Breast epithelium (tissue), 4 donors: ENCODE data around the gene NR4A3. TPM values are rescaled to one million over a fixed set of nuclear protein-coding genes. Genes with fewer than 3 reads are reported as not detected.

Experiments used
- DNase-seq, 2 donors: peaks; one replicate each; pipeline ENCODE4 v3.0.0-alpha.2; 2019; ENCODE audit warnings: low spot score in 2 of 2
- H3K27ac ChIP-seq, 2 donors: fragments of 200-600 bp; sonication (generic) in 1 of 2; one replicate each; pipeline ENCODE4 v1.5.1; 2016 to 2019; ENCODE audit warnings: mild to moderate bottlenecking in 1 of 2
- H3K27me3 ChIP-seq, 2 donors: fragments of 200-600 bp; sonication (generic) in 1 of 2; one replicate each; pipeline versions ENCODE4 v1.5.1 to v1.6.0; 2017 to 2019; ENCODE audit warnings: control low read depth in 1 of 2, mild to moderate bottlenecking in 1 of 2
- H3K36me3 ChIP-seq: fragments of 200-600 bp; one replicate; pipeline ENCODE4 v1.5.1; 2019
- H3K4me1 ChIP-seq, 2 donors: fragments of 200-600 bp; sonication (generic); one replicate each; pipeline ENCODE4 v1.5.1; 2016 to 2019; ENCODE audit warnings: control low read depth in 1 of 2
- H3K4me3 ChIP-seq, 3 donors: fragments of 200-600 bp; sonication (generic); 1 replicate in 2 of 3; 2 replicates in 1 of 3; pipeline ENCODE4 v1.5.1; 2016 to 2019; ENCODE audit warnings: mild to moderate bottlenecking in 3 of 3, moderate library complexity in 2 of 3
- H3K9me3 ChIP-seq, 2 donors: fragments of 200-600 bp; sonication (generic) in 1 of 2; one replicate each; pipeline ENCODE4 v1.5.1; 2016 to 2019; ENCODE audit warnings: control low read depth in 1 of 2
- CTCF ChIP-seq, 3 donors: fragments of 450-650 bp; IDR thresholded peaks; one replicate each; pipeline ENCODE4 v1.5.1; 2016 to 2017; ENCODE audit warnings: antibody characterized with exemption in 3 of 3, mild to moderate bottlenecking in 3 of 3, moderate library complexity in 3 of 3
- POLR2A ChIP-seq: fragments of 450-650 bp; IDR thresholded peaks from one replicate; pipeline ENCODE4 v1.6.1; 2016; ENCODE audit warnings: antibody characterized with exemption, mild to moderate bottlenecking, moderate library complexity
- POLR2AphosphoS5 ChIP-seq, 3 donors: sonication (generic); formaldehyde crosslinking; IDR thresholded peaks; one replicate each; pipeline ENCODE4 v1.6.1; 2017; ENCODE audit warnings: antibody characterized with exemption in 3 of 3
- intact Hi-C: fragments of 100-400 bp; cut with DNase I; formaldehyde crosslinking; loops from one replicate; pipeline ENCODE4 v1.15.1; 2023; ENCODE audit warnings: low total_unique reads
- total RNA-seq, 3 donors: library from RNA; depleted of rRNA; stranded (reverse); fragments of >200 nt; gene quantifications; one replicate each; pipeline ENCODE4 v1.1.0, GENCODE V29; 2016

Gene NR4A3
- total RNA-seq, 3 donors from 2014 or later, result 1.3 to 34.1 (median 4.9) TPM

- intact Hi-C loops, result no loop called here
- no peaks in the 10 kb centered on the region for H3K4me1 ChIP-seq
- DNase-seq, result no peak
- no peaks in the 10 kb centered on the region for H3K9me3 ChIP-seq
- H3K27me3 ChIP-seq, result no peaks in the 10 kb centered on the region
- H3K27ac ChIP-seq, result no peak overlapping the region
- no peaks in the 10 kb centered on the region for H3K36me3 ChIP-seq
- H3K4me3 ChIP-seq, result no peak overlapping the region
- no peak for TF ChIP-seq POLR2A
- TF ChIP-seq POLR2AphosphoS5 (IDR thresholded peaks at IDR 0.05), result no peak
- TF ChIP-seq CTCF (IDR thresholded peaks at IDR 0.05), result no peak
Observed at GRCh38 chr9:99867536-99867935, 45.9 kb downstream of the NR4A3 start.

GRCh38 chr9:99867968-99868367, 46.3 kb downstream of the NR4A3 start:
- Histone ChIP-seq H3K36me3 (no peaks in the 10 kb centered on the region), H3K9me3 (no peaks in the 10 kb centered on the region), H3K4me1 (no peaks in the 10 kb centered on the region), H3K4me3 (no peak overlapping the region), H3K27me3 (no peaks in the 10 kb centered on the region), H3K27ac (no peak overlapping the region)
- intact Hi-C loops, result no loop called here
- no peak for DNase-seq
- no peak for TF ChIP-seq POLR2A
- TF ChIP-seq POLR2AphosphoS5 (IDR thresholded peaks at IDR 0.05), result no peak
- TF ChIP-seq CTCF (IDR thresholded peaks at IDR 0.05), result no peak

DNA sequence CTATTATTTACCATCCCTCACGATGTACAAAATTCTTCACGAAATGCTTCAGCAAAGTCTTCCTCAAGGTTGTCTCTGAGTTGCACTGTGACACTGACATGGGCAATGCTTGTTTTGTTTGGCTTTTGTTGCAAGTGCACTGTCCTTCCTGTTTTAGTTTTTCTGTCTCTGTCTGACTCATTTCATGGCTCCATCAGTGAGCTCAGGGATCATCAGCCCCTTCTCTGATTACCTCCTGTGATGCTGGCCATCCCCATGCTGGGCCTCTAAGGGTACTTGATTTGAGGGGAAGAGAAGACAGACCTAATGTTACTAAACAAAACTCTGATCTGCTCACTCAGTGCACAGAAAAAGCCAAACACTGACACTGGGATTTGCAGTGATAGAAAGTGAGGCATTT, 47.2 kb downstream of the NR4A3 start:
- no peaks in the 10 kb centered on the region for H3K9me3 ChIP-seq
- no peak for TF ChIP-seq POLR2A
- no peak for TF ChIP-seq POLR2AphosphoS5 (IDR thresholded peaks at IDR 0.05)
- no peak for TF ChIP-seq CTCF (IDR thresholded peaks at IDR 0.05)
- no peaks in the 10 kb centered on the region for H3K27me3 ChIP-seq
- H3K4me1 ChIP-seq, result no peaks in the 10 kb centered on the region
- DNase-seq, result no peak
- no peaks in the 10 kb centered on the region for H3K36me3 ChIP-seq
- no peak overlapping the region for H3K4me3 ChIP-seq
- no peak overlapping the region for H3K27ac ChIP-seq
- intact Hi-C loops, result no loop called here

DNA sequence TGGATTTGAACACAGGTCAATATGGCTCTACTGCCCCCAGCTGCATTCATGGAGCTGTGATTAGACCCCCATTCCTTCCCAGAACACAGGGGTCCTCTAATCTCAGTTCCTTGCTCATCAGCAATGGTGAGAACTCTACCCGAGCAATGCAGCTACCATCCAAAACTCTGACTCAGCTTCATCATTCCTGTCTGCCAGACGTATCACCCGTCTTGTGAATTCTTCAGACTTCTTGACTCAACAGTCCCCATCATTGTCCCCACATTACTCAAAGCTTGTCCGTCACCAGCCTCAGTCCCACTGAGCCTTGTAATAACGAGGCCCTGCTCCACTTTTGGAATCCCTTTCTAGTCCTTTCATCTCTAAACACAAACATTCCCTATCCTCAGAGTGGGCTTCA, 48.4 kb downstream of the NR4A3 start:
- Histone ChIP-seq H3K27me3 (no peaks in the 10 kb centered on the region), H3K4me1 (no peaks in the 10 kb centered on the region), H3K27ac (no peak overlapping the region), H3K9me3 (no peaks in the 10 kb centered on the region), H3K36me3 (no peaks in the 10 kb centered on the region), H3K4me3 (no peak overlapping the region)
- DNase-seq, result no peak
- TF ChIP-seq CTCF (IDR thresholded peaks at IDR 0.05), result no peak
- no peak for TF ChIP-seq POLR2AphosphoS5 (IDR thresholded peaks at IDR 0.05)
- no peak for TF ChIP-seq POLR2A
- intact Hi-C loops, result no loop called here

DNA sequence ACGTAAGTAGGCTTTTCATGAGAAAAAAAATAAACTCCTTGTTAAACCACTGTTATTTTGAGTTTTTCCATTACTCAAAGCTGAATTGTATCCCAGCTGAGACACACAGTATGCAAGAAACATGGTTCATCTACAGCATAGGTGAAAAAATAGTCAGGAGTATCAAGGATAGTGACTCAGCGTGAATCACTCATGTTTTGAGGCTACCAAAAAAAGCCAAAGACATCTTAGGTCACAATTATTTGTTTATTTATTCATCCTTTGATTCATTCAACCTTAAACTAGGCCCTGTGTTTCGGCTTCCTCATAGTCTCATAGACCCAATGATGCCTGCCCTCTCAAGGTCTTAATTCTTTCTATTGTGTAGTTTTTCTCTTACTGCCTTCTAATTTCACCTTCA, 51.8 kb downstream of the NR4A3 start:
- H3K36me3 ChIP-seq, result no peaks in the 10 kb centered on the region

More for the DNA sequence above, 51.8 kb downstream of the NR4A3 start:
- Histone ChIP-seq H3K4me3 (no peak overlapping the region), H3K9me3 (no peaks in the 10 kb centered on the region), H3K27ac (no peak overlapping the region), H3K4me1 (no peaks in the 10 kb centered on the region), H3K27me3 (no peaks in the 10 kb centered on the region)
- intact Hi-C loops, result no loop called here
- no peak for TF ChIP-seq CTCF (IDR thresholded peaks at IDR 0.05)
- no peak for TF ChIP-seq POLR2AphosphoS5 (IDR thresholded peaks at IDR 0.05)
- no peak for DNase-seq
